ENCODE data around the gene TMEM175. TPM values are rescaled to one million over a fixed set of nuclear protein-coding genes. Genes with fewer than 3 reads are reported as not detected.

TMEM175 gene
- total and polyA plus RNA-seq, 2 of the 4 experiments (the other 2 are of a cell fraction), result 7.7 to 41.9 TPM

- no peak overlapping the region for H3K27ac ChIP-seq (ENCODE audit: insufficient read depth, low read length)
- H4K5ac ChIP-seq (ENCODE audit: low read depth, low read length), result no peak overlapping the region
- H2AK9ac ChIP-seq (replicated peaks; ENCODE audit: low read depth, low read length, poor library complexity), result no peak overlapping the region
- no peaks in the 10 kb centered on the region for H3K4me1 ChIP-seq (ENCODE audit: control insufficient read depth, insufficient read depth, low read length)
- no peak overlapping the region for H2BK20ac ChIP-seq (ENCODE audit: low read depth, low read length)
- H3K9me1 ChIP-seq (ENCODE audit: insufficient read depth, low read length), result 0 out of 2 replicates have a peak, but pooled peaks cover 5% of the 10 kb centered on the region
- peaks cover 7% of the 10 kb centered on the region for H3K36me3 ChIP-seq (ENCODE audit: control insufficient read depth, insufficient read depth, low read length)
- intact Hi-C loops (cut with micrococcal nuclease), result no loop called here
- H3K9ac ChIP-seq (ENCODE audit: low read depth, low read length), result no peak overlapping the region
- no peak overlapping the region for H2AFZ ChIP-seq (replicated peaks; ENCODE audit: low read length, poor library complexity)
- CTCF ChIA-PET, result no interaction called here
- H3K4me3 ChIP-seq (ENCODE audit: insufficient read depth, low read depth, low read length), result no peak overlapping the region
- no peak overlapping the region for H4K8ac ChIP-seq (ENCODE audit: low read depth in 2 of 2, low read length in 2 of 2)
- no peak for TF ChIP-seq NFE2L2 (IDR thresholded peaks at IDR 0.05; ENCODE audit: low read depth, low read length)
- H3K27me3 ChIP-seq (ENCODE audit: control insufficient read depth, insufficient read depth, low read length), result no peaks in the 10 kb centered on the region
- no peak overlapping the region for H3K56ac ChIP-seq (ENCODE audit: extremely low read depth, insufficient read depth, low read length)
- WGBS, 2 experiments (ENCODE audit: extremely low coverage in 2 of 2, insufficient read length in 1 of 2), result 60% methylated on average over 1 of the region's 7 CpGs; no CpG with 5 or more reads in 1 of the 2 experiments
- in situ Hi-C loops (cut with MboI; ENCODE audit: low sequenced_read_pairs), result no loop called here
- no peak overlapping the region for H3K18ac ChIP-seq (ENCODE audit: low read depth, low read length)
- no peaks in the 10 kb centered on the region for H3K79me1 ChIP-seq (ENCODE audit: low read depth in 1 of 2, low read length in 2 of 2)
- no peak overlapping the region for H3K4ac ChIP-seq (ENCODE audit: low read depth, low read length)
- no peak overlapping the region for H2BK15ac ChIP-seq (ENCODE audit: low read depth, low read length)
- no peak overlapping the region for H4K91ac ChIP-seq (ENCODE audit: insufficient read depth, low read depth, low read length)
- BruUV-seq (replicated peaks), result no TSS peak
- no peak overlapping the region for H2BK120ac ChIP-seq (ENCODE audit: low read depth, low read length)
- H4K20me1 ChIP-seq (ENCODE audit: insufficient read depth, low read length), result peaks cover 11% of the 10 kb centered on the region; the same call in 1 of the 2 replicates
- no peak overlapping the region for H3K23ac ChIP-seq (ENCODE audit: low read depth, low read length)
- ATAC-seq (ENCODE audit: low read depth) (no peak), DNase-seq (no peak)
- no peaks in the 10 kb centered on the region for H3K9me3 ChIP-seq (ENCODE audit: control insufficient read depth, insufficient read depth, low read length)
- H2AK5ac ChIP-seq (ENCODE audit: low read depth, low read length), result no peak overlapping the region
- POLR2A ChIA-PET (ENCODE audit: unreplicated experiment), result no interaction called here
- H2BK5ac ChIP-seq (ENCODE audit: low read depth, low read length, poor library complexity, severe bottlenecking), result no peak overlapping the region
- H3K4me2 ChIP-seq (ENCODE audit: low read depth, low read length), result no peak overlapping the region
- dilution Hi-C loops (cut with HindIII; ENCODE audit: low sequenced_read_pairs, unreplicated experiment), result no loop called here
- no peak overlapping the region for H3K14ac ChIP-seq (replicated peaks; ENCODE audit: low read depth, low read length)
These were observed 18.9 kb downstream of the TMEM175 start for GRCh38 chr4:951186-951585.
